Activated CD4-positive, alpha-beta T cell treated with anti-CD3 and anti-CD28 coated beads, Interleukin-2, Interleukin-4, amounts not matched to agents 100 ng/mL and 50 ng/mL, durations not matched to agents 16 hours and 8 hours (primary cell): ENCODE results near the gene EDA.

Experiments
- DNase-seq: peaks from one replicate; pipeline ENCODE4 v3.0.0-alpha.2; 2020; ENCODE audit warnings: low spot score

Gene EDA

DNA sequence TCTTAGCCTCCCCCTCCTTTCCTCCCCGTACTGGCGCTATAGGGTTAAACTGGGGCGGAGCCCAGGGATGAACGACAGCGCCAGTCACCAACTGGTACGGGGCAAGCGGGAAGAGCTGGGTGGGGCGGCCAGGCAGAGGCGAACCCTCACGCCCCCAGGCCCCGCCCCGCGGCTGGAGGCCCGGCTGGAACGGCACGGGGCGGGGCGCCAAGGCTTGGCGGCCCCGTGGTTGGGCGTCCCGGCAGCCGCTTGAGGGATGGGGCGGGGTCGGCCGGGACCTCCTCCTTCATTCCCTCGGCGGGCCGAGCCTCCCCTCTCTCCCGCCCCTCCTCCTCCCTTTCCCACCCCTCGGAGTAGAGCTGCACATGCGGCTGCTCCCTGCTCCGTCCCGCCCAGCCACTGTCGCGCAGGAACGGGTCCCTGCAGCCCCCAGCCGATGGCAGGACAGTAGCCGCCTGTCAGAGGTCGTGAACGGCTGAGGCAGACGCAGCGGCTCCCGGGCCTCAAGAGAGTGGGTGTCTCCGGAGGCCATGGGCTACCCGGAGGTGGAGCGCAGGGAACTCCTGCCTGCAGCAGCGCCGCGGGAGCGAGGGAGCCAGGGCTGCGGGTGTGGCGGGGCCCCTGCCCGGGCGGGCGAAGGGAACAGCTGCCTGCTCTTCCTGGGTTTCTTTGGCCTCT is at the start of gene EDA:
TSS of gene EDA (plus strand) at position 335 of the 678 bp plus-strand sequence.
- DNase-seq: peak; percentile 57

DNA sequence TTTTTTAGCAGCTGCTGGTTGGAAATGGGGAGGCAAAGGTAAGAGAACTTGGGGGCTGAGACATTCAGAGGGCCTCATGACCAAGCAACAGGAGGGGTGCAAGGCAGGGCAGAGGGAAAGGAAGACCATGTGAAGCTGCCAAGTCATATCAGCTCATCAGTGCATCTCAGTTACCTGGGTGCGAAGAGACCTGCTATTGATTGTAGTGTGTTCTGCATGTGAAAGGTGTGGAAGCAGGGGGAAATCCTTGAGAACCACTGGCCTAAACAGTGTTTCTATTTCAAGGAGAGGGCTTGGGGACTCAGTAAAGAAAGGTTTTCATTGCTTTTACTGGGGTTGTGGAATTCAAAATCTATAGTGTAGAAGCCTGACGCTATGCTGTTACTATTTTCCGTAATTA is 47.1 kb upstream of the EDA start:
- DNase-seq: no peak

DNA sequence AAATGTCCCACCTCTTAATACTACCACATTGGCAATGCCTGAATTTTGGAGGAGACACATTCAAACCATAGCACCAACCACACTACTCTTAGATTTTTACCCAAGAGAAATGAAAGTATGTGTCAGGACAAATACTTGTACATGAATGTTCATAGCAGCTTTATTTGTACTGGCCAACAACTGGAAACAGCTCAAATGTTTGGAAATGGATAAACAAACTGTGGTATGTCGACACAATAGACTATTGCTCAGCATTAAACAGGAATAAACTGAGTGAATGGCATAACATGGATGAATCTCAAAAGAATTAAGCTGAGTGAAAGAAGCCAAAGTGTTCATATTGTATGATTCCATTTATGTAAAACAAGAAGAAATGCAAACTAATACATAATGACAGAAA is 18.5 kb upstream of the EDA start:
- no peak for DNase-seq

- DNase-seq: no peak
Measured at GRCh38 chrX:69600182-69600581, 15.7 kb upstream of the EDA start.

DNA sequence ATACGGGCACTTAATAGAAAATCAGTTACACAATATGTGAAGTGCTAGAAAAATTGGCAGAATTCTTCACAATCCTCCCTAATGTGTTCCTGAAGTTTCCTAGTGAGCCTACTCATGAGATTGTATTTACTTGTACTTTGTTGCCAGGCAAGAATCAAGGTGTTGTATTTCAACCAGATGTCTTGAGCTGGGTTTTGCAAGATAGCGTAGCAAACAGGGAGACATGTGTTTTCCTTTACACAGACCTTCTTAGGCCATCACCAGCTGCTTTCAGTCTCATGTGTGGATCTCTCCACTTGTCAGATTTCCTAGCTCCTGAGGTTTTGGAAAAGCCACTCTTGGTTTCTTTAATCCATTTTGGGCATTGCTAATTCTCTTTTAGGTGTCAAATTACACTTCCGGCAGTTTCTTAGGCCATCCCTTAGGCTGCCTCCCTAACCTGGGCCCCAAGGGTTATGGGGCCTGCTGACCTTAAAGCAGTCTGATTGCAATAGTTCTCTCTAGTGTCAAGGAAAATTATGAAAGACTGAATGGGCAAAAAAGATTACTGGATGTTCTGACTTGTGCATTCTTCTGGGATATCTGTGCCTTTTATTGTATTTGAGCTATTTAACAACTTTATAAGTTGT is 12.2 kb upstream of the EDA start:
- DNase-seq: no peak

DNA sequence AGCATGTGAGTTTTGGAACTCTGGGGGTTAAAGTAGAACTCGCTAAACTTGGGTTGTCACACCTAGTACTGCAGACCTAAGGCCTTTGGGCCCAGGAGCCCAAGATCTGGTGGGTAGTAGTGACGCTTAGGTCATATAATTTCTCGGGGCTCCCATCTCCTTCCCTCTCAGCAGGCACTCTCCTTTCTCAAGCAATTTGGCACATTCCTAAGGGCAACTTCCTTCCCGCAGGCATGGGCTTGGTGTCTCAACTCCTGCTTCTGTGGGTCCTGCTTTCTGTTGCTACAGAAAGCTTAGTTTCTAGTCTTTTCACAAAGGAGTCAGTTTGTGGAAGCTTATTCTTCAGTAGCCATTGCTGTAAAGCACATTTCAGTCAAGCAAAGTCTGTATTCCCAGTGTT is 10.4 kb upstream of the EDA start:
- no peak for DNase-seq

GRCh38 chrX:69607616-69608015 is 8.3 kb upstream of the EDA start:
- DNase-seq: no peak

DNA sequence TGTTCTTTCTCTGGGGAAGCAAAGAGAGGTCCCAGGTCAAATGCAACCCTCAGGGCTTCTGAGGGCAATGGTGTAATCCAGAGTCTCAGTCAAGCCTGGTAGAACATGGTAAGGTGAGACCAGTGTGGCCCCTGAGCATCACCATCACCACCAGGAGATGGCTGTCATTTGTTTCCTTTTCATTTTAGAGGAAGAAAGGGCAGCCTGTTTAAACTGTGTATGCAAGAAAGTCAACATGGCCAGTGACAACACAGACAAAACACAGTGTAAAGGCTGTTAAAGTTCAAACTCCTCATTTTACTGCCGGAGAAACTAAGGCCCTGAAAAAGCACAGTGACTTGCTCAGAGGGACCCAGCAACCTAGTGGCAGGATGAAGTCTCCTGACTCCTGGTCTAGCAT is 2.0 kb upstream of the EDA start:
- DNase-seq: no peak

GRCh38 chrX:69614886-69615285 is 1.0 kb upstream of the EDA start:
- no peak for DNase-seq

- DNase-seq: no peak
Measured at GRCh38 chrX:69615342-69615741, 571 bp upstream of the EDA start.

- DNase-seq: no peak
Measured at GRCh38 chrX:69616457-69617203, 717 bp downstream of the EDA start.

DNA sequence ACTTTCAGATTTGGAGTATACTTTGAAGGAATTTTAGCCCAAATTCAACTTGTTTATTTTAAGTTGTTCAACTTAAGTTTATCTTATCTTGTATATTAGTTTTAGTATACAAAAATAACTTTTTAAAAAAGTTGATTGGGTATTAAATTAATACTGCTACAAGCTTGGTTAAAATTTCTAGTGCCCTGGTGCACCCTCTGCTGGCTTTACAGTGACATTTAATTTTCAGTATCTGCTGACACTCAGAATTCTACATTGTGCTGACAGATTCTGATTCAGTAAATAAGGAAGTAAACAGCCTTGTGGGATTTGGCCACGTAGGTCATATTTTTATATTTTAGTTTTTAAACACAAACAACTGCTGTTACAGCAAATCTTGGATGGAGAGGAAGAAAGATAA is 2.9 kb downstream of the EDA start:
- DNase-seq: peak; percentile 24

DNA sequence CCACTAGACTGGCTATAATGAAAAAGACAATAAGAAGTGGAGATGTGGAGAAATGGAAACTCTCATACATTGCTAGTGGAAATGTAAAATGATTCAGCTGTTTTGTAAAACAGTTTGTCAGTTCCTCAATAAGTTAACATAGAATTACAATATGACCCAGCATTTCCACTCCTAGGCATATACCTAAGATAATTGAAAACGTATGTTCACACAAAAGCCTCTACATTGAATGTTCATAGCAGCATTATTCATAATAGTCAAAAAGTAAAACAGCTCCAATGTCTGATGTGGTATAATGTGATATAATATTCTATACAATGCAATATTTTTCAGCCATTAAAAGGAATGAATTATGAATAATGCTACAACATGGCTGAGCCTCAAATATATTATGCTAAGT is 10.2 kb downstream of the EDA start:
- DNase-seq: no peak

DNA sequence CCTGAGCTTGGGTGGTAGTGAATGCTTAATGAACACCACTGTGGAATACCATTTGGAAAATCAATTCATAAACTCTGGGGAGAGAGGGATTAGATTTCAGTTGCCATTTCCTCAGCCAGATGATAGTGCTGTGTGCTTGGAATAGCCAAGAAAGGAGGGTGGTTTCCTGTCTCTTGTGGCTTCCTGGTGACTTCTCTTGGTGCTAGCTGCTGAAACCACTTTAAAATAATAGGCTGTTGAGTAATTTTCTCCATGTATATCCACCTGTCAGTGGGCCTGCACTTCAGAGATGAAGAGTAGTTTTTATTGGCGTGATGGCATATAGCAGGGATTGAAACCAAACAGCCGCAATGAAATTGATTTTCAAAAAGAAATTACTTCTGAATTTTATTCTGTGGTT is 11.8 kb downstream of the EDA start:
- DNase-seq: peak; percentile 1

DNA sequence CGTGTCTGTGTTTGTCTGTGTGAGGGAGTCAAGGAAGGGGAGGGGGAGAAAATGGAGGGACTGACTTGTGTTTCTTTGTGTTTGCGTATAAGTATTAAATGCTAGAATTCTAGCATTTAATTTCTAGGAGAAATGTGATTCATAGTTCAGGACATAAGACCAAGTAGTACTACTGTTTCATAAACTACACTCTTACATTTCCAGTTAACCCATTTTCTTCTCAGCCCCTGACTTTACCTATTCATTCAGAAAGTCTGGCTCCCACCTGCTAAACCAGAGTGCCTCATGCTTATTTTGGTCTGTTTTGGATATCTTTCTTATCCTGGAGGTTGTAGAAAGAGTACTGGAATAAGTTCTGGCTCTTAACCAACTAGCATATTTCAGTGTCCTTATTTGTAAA is 14.2 kb downstream of the EDA start:
- no peak for DNase-seq

DNA sequence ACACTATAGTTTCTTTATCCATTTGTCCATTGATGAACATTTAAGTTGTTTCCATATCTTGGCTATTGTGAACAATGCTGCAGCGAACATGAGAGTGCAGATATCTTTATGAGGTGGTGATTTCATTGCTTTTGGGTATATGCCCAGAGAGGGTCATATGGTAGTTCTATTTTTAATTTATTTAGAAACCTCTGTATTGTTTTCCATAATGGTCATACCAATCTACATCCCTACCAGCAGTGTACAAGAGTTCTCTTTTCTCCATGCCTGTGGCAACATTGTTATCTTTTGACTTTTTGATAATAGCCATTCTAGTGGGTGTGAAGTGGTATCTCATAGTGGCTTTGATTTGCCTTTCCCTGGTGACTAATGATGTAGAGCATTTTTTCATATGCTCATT is 48.8 kb downstream of the EDA start:
- DNase-seq: no peak

- DNase-seq: no peak
Measured at GRCh38 chrX:69670001-69670555, 54.2 kb downstream of the EDA start.

DNA sequence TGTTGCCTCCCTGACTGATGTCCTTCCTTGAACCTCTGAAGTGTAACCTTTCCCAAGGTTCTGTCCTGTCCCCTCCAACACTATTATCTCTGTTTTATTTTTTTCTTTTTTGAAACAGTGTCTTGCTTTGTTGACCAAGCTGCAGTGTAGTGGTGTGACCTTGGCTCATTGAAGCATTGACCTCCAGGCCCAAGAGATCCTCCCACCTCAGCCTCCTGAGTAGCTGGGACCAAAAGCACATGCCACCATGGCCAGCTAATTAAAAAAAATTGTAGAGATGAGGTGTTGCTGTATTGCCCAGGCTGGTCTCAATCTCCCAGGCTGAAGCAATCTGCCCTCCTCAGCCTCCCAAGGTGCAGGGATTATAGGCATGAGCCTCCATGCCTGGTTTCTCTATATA is 59.0 kb downstream of the EDA start:
- DNase-seq: no peak

GRCh38 chrX:69705818-69706217 is 89.9 kb downstream of the EDA start:
- DNase-seq: no peak

DNA sequence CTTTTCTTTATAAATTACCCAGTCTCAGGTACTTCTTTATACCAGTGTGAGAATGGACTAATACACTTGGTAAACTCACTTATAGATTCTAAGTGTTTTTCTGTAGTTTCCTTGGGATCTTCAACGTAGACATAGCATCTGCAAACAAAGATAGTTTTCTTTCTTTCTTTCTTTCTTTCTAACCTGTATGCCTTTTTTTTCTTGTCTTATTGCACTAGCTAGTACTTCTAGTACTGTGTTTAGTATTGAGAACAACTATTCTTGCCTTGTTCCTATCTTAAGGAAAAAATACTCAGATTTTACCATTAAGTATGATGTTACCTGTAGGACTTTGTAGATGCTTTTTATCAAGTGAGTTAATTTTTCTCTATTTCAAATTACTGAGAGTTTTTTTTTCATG is 102.2 kb downstream of the EDA start:
- no peak for DNase-seq

- no peak for DNase-seq
Measured at GRCh38 chrX:69724307-69724706, 108.4 kb downstream of the EDA start.

DNA sequence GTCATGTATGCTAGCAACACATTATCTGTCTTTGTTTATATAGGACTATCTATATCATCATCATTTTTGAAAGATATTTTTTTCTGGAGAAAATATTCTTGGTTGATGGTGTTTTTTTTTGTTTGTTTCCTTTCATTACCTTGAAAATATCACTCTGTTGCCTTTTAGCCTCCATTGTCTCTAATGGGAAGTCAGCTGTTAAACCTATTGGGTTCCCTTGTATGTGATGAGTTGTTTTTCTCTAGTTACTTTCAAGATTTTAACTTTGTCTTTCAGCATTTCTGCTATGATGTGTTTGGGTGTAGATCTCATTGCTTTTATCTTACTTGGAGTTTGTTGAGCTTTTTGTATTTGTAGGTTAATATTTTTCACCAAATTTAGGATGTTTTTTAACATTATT is 124.4 kb downstream of the EDA start:
- DNase-seq: no peak

- DNase-seq: no peak
Measured at GRCh38 chrX:69741721-69742120, 125.8 kb downstream of the EDA start.
